Glutamatergic neuron (in vitro differentiated cells): Measurements from ENCODE around the gene RASGEF1B. TPM values are rescaled to one million over a fixed set of nuclear protein-coding genes. Genes with fewer than 3 reads are reported as not detected.
"Not testable (repeated sequence)": the region's sequence is repeated elsewhere in the genome, so short reads cannot be mapped to it uniquely, and the experiment has no call there.

ENCODE experiments used
- DNase-seq: peaks from one replicate; pipeline ENCODE4 v3.0.0; 2022
- H3K27ac Mint-ChIP-seq: one replicate; pipeline ENCODE4 v1.8.0; 2020; ENCODE audit warnings: mild to moderate bottlenecking, mixed read lengths, inconsistent platforms; ENCODE audit not compliant: unreplicated experiment
- H3K27me3 Mint-ChIP-seq: one replicate; pipeline ENCODE4 v1.8.0; 2020; ENCODE audit warnings: mild to moderate bottlenecking, moderate library complexity, mixed read lengths, inconsistent platforms; ENCODE audit not compliant: unreplicated experiment
- H3K36me3 Mint-ChIP-seq: one replicate; pipeline ENCODE4 v1.8.0; 2020; ENCODE audit warnings: mild to moderate bottlenecking, mixed read lengths, inconsistent platforms; ENCODE audit not compliant: unreplicated experiment
- H3K4me1 Mint-ChIP-seq: one replicate; pipeline ENCODE4 v1.8.0; 2020; ENCODE audit warnings: mild to moderate bottlenecking, low read depth, mixed read lengths, inconsistent platforms; ENCODE audit not compliant: unreplicated experiment
- H3K4me3 Mint-ChIP-seq: one replicate; pipeline ENCODE4 v1.8.0; 2020; ENCODE audit warnings: mild to moderate bottlenecking, mixed read lengths, inconsistent platforms; ENCODE audit not compliant: unreplicated experiment
- H3K9me3 Mint-ChIP-seq: one replicate; pipeline ENCODE4 v1.8.0; 2020; ENCODE audit warnings: mild to moderate bottlenecking, moderate library complexity, mixed read lengths, inconsistent platforms; ENCODE audit not compliant: unreplicated experiment
- total RNA-seq: library from RNA; stranded (reverse); fragmentation: NEBNext Ultra II Directional; extraction: Animal tissue kit (Norgen Biotek cat#: 25700); gene quantifications from one replicate; pipeline ENCODE4 v1.2.1, GENCODE V29; 2021; ENCODE audit not compliant: unreplicated experiment
- TF ChIP-seq, protein P1 (sequence below): fragments of 200-600 bp; sonication (generic); IDR thresholded peaks from one replicate; pipeline ENCODE4 v1.5.0; 2021; ENCODE audit not compliant: partially characterized antibody, unreplicated experiment

Gene RASGEF1B
- total RNA-seq, 1 donor from 2014 or later: 108 TPM

DNA sequence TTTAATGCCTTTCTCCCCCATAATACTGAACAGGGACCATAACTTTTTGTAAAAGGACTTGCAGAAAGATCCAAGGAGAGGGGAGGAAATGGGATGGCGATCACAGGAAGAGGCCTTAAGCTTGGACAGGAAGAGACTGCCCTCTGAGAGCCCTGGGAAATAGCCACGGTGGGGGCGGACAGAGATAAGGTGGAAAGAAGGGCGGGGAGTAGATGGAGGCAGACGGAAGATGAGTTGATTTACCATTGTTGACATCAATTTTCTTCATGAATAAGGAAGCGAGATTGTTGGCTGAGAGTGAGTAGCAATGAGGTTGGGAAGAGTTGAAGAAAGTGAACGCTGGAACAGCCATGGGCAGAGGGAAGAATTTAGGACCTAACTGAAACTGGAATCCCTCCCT is 63.4 kb downstream of the RASGEF1B start:
- no peak for DNase-seq
- peaks cover 2% of the 10 kb centered on the region for H3K9me3 Mint-ChIP-seq
- no peak overlapping the region for H3K4me3 Mint-ChIP-seq
- peaks cover 2% of the 10 kb centered on the region for H3K27me3 Mint-ChIP-seq
- H3K27ac Mint-ChIP-seq: no peak overlapping the region
- peaks cover 6% of the 10 kb centered on the region for H3K4me1 Mint-ChIP-seq
- peaks cover 6% of the 10 kb centered on the region for H3K36me3 Mint-ChIP-seq
- TF ChIP-seq, protein P1, sequence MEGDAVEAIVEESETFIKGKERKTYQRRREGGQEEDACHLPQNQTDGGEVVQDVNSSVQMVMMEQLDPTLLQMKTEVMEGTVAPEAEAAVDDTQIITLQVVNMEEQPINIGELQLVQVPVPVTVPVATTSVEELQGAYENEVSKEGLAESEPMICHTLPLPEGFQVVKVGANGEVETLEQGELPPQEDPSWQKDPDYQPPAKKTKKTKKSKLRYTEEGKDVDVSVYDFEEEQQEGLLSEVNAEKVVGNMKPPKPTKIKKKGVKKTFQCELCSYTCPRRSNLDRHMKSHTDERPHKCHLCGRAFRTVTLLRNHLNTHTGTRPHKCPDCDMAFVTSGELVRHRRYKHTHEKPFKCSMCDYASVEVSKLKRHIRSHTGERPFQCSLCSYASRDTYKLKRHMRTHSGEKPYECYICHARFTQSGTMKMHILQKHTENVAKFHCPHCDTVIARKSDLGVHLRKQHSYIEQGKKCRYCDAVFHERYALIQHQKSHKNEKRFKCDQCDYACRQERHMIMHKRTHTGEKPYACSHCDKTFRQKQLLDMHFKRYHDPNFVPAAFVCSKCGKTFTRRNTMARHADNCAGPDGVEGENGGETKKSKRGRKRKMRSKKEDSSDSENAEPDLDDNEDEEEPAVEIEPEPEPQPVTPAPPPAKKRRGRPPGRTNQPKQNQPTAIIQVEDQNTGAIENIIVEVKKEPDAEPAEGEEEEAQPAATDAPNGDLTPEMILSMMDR: no peak

DNA sequence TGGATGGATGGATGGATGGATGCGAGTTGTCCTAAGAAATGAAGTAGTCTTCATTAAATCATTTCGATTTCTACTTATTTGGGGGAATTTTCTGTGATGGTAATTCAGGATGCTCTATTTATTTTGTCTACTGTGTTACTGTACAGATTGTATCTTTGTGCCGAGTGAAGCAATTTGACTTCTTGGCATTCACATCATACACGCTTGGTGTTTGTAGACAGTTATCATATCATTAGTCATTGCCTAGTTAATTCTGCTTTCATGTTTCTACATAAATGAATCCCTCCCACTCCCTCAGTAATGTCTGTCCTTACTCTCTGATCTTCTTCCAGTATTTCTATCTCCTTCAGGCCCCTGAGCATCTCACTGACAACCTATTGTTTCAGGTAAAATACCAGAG is 64.0 kb downstream of the RASGEF1B start:
- Mint-ChIP-seq H3K27me3 (peaks cover 2% of the 10 kb centered on the region), H3K4me3 (no peak overlapping the region), H3K9me3 (peaks cover 2% of the 10 kb centered on the region), H3K4me1 (peaks cover under 1% of the 10 kb centered on the region), H3K27ac (no peak overlapping the region), H3K36me3 (peaks cover under 1% of the 10 kb centered on the region)
- TF ChIP-seq, protein P1: no peak
- DNase-seq: no peak

DNA sequence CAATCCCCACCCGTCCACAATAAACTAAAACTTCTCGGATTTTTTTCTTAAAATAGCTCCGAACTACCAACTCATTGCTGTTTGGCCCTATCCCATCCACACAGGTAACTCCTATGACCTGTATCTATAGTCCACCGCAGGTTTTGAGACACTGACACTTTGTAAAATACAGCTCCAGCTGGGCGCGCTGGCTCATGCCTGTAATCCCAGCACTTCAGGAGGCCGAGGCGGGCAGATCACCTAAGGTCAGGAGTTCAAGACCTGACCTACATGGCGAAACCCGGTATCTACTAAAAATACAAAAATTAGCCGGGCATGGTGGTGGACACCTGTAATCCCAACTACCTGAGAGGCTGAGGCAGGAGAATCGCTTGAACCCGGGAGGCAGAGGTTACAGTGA is 65.2 kb downstream of the RASGEF1B start:
- not testable (repeated sequence) for H3K27ac Mint-ChIP-seq, H3K4me3 Mint-ChIP-seq, H3K9me3 Mint-ChIP-seq, H3K36me3 Mint-ChIP-seq, DNase-seq, H3K4me1 Mint-ChIP-seq, H3K27me3 Mint-ChIP-seq

DNA sequence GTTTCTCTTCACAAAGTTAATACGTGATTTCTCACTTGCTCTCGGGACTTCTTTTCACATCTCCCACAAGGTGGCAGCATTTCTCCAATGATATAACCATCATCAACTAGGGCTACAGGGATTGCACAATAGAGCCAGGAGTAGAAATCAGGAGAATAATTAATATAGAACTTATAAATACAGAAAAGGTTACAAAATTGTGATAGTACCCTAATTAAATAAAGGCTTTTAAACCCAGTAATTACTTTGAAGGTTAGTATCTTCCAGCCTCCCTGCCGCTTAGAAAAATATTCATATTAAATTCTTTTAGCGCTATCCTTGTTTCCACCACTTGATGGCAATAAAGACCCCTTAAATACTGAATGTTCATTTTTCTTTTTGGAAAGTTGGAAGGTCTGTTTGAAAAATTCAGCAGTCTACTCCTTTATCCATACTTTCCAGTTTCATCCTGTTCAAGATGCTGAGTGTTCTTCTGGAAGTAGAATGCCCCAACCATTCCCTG is 65.8 kb downstream of the RASGEF1B start:
- H3K27ac Mint-ChIP-seq: peak overlapping the region; percentile 35
- no peak for DNase-seq

DNA sequence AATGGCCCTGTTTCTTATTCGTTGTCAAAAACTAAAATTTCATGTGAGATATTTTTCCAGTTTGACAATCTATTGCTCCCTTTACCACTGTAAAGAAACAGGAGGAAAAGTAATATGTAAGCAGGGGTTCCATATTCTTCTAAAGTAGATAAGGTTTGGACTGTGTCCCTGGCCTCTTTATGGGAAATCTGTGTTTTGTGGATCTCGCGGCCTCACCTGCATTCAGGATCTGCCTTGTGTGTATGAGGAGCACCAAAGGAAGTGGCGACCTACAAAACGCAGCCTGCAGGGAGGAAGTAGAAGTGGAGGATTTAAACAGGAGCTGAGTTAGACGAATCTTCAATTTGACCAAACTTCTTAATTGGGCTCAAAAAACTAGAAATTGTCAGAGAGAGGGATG is 67.0 kb downstream of the RASGEF1B start:
- Mint-ChIP-seq H3K9me3 (no peaks in the 10 kb centered on the region), H3K4me3 (no peak overlapping the region), H3K27ac (no peak overlapping the region), H3K36me3 (no peaks in the 10 kb centered on the region), H3K4me1 (peaks cover 8% of the 10 kb centered on the region), H3K27me3 (peaks cover 4% of the 10 kb centered on the region)
- TF ChIP-seq, protein P1: no peak
- DNase-seq: no peak

More for the DNA sequence above, 65.8 kb downstream of the RASGEF1B start:
- peaks cover 3% of the 10 kb centered on the region for H3K4me1 Mint-ChIP-seq
- no peak overlapping the region for H3K4me3 Mint-ChIP-seq
- peaks cover 2% of the 10 kb centered on the region for H3K9me3 Mint-ChIP-seq
- H3K27me3 Mint-ChIP-seq: peaks cover 4% of the 10 kb centered on the region
- no peaks in the 10 kb centered on the region for H3K36me3 Mint-ChIP-seq
- TF ChIP-seq, protein P1: peak; percentile 93
